ENCODE measurements around the gene NTN5. TPM values are rescaled to one million over a fixed set of nuclear protein-coding genes. Genes with fewer than 3 reads are reported as not detected.

NTN5 gene
- total and polyA plus RNA-seq, 9 of the 15 experiments (the other 6 are each of a cell fraction or from before 2014, with no cell fraction given): not detected

GRCh38 chr19:48627865-48628314, 44.9 kb downstream of the NTN5 start:
- TF ChIP-seq BCLAF1 (IDR thresholded peaks at IDR 0.05; ENCODE audit: borderline replicate concordance in 1 of 2, control insufficient read depth in 1 of 2, low read depth in 2 of 2, low read length in 1 of 2): no peak
- peak; percentile 33; the same call in 1 of the 2 replicates for TF ChIP-seq RBFOX2 (IDR thresholded peaks at IDR 0.05; ENCODE audit: low read depth, low read length)
- TF ChIP-seq NCOA4 (IDR thresholded peaks at IDR 0.05; ENCODE audit: partially characterized antibody): no peak
- no peak for TF ChIP-seq ZC3H8 (IDR thresholded peaks at IDR 0.05)
- no peak for TF ChIP-seq ARNT (IDR thresholded peaks at IDR 0.05)
- peak; percentile 25; the same call in 1 of the 2 replicates for TF ChIP-seq POLR2G (IDR thresholded peaks at IDR 0.05; ENCODE audit: low read depth, low read length)
- no peak for TF ChIP-seq BRF1 (IDR thresholded peaks at IDR 0.05; ENCODE audit: borderline replicate concordance, extremely low read depth, insufficient read length)
- Histone ChIP-seq H3K36me3 (ENCODE audit: control insufficient read depth, insufficient read depth, low read length) (peaks cover 5% of the 10 kb centered on the region; the same call in 1 of the 3 replicates), H3K4me3 (no peak overlapping the region), H3K79me2 (ENCODE audit: control insufficient read depth, insufficient read depth, low read length) (no peaks in the 10 kb centered on the region), H3K27ac (ENCODE audit: extremely low read depth, low read depth, low read length) (no peak overlapping the region), H3K4me2 (ENCODE audit: insufficient read depth, low read length) (no peak overlapping the region), H3K4me1 (replicated peaks in 1 of 2; ENCODE audit: control insufficient read depth in 2 of 2, insufficient read depth in 2 of 2, low read length in 2 of 2) (peaks cover 22 to 75% of the 10 kb centered on the region in 2 experiments), H4K20me1 (replicated peaks; ENCODE audit: control insufficient read depth, insufficient read depth, low read length) (no peaks in the 10 kb centered on the region), H3K9ac (ENCODE audit: insufficient read depth in 1 of 2, low read depth in 2 of 2, low read length in 2 of 2) (peak overlapping the region in 1 of 2 experiments; percentile 71; a peak in 1 of 4 replicates), H3K9me3 (replicated peaks; ENCODE audit: control insufficient read depth, insufficient read depth, low read depth, low read length) (no peaks in the 10 kb centered on the region), H3K9me1 (ENCODE audit: control insufficient read depth, insufficient read depth, low read length) (no peaks in the 10 kb centered on the region), H2AFZ (ENCODE audit: low read depth, low read length) (no peak overlapping the region), H3K27me3 (ENCODE audit: control insufficient read depth in 2 of 2, insufficient read depth in 2 of 2, low read length in 2 of 2) (no peaks in the 10 kb centered on the region)
- FAIRE-seq (no peak), ATAC-seq (no peak), DNase-seq (ENCODE audit: extremely low read depth in 1 of 4, low spot score in 3 of 4) (no peak)
- 81% methylated on average over 11 of the region's 17 CpGs for WGBS (ENCODE audit: insufficient coverage, low coverage, missing lambda C conversion rate)
- no TSS peak for BruUV-seq (replicated peaks)
- POLR2A ChIA-PET: interaction anchor here (0.9 to 1.3 kb wide), 4 partner anchors 9 to 13 kb away, joined by 3 to 4 read pairs (median 4); partner anchors contain the start of genes FAM83E, RPL18 and SPHK2
- intact Hi-C loops (cut with micrococcal nuclease) (no loop called here), in situ Hi-C loops (cut with MboI) (no loop called here)
- CTCF ChIA-PET (ENCODE audit: low intra/inter-chr PET ratio): no interaction called here
